MCF 10A (cell line): ENCODE data around the gene ADSS1. TPM values are rescaled to one million over a fixed set of nuclear protein-coding genes. Genes with fewer than 3 reads are reported as not detected.

Source experiments
- BruUV-seq: library from RNA; stranded (reverse); fragments of 400-500 nt; replicated peaks from 2 replicates; lab custom pipeline; 2021; lab: Mats Ljungman, UMichigan
- CTCF ChIA-PET: fragments of 300-600 bp; sonication (Branson Sonifier 250); formaldehyde crosslinking; extraction: SDS; loops from one replicate; lab custom pipeline; 2021; ENCODE audit warnings: antibody characterized with exemption, inconsistent platforms; lab: Yijun Ruan, JAX
- POLR2A ChIA-PET: fragments of 300-600, 350-650 bp; sonication (Branson Sonifier 250); formaldehyde crosslinking; extraction: SDS; loops from one replicate; lab custom pipeline; 2020; ENCODE audit warnings: antibody characterized with exemption, inconsistent platforms; lab: Yijun Ruan, JAX
- DNase-seq: peaks from one replicate; pipeline ENCODE4 v3.0.0-alpha.2; 2018; ENCODE audit not compliant: unreplicated experiment
- H3K27ac Mint-ChIP-seq: one replicate; pipeline ENCODE4 v1.8.0; 2022; ENCODE audit warnings: mild to moderate bottlenecking, low read depth, mixed read lengths; ENCODE audit not compliant: unreplicated experiment
- H3K27me3 Mint-ChIP-seq: one replicate; pipeline ENCODE4 v1.8.0; 2022; ENCODE audit warnings: mixed read lengths; ENCODE audit not compliant: insufficient read depth, unreplicated experiment
- H3K36me3 Mint-ChIP-seq: one replicate; pipeline ENCODE4 v1.8.0; 2022; ENCODE audit warnings: mild to moderate bottlenecking, moderate library complexity, mixed read lengths; ENCODE audit not compliant: insufficient read depth, unreplicated experiment
- H3K4me1 Mint-ChIP-seq: one replicate; pipeline ENCODE4 v1.8.0; 2022; ENCODE audit warnings: mixed read lengths; ENCODE audit not compliant: insufficient read depth, unreplicated experiment
- H3K4me3 Mint-ChIP-seq: one replicate; pipeline ENCODE4 v1.8.0; 2022; ENCODE audit warnings: mild to moderate bottlenecking, moderate library complexity, mixed read lengths; ENCODE audit not compliant: unreplicated experiment
- H3K9me3 Mint-ChIP-seq: one replicate; pipeline ENCODE4 v1.8.0; 2022; ENCODE audit warnings: mixed read lengths; ENCODE audit not compliant: unreplicated experiment
- intact Hi-C: fragments of 100-400 bp; cut with micrococcal nuclease; formaldehyde crosslinking; loops from 2 replicates; pipeline ENCODE4 v1.14.1; 2022
- total RNA-seq: library from RNA; stranded (reverse); gene quantifications from 2 replicates; pipeline ENCODE4 v1.2.3, GENCODE V29; 2022
- TF ChIP-seq, protein P1 (sequence below): fragments of 200-600 bp; IDR thresholded peaks from one replicate; pipeline ENCODE4 v1.8.0; 2022; ENCODE audit warnings: antibody characterized with exemption, mild to moderate bottlenecking; ENCODE audit not compliant: unreplicated experiment

The ADSS1 gene
- total RNA-seq, 1 experiment from 2014 or later: 2.9 TPM

DNA sequence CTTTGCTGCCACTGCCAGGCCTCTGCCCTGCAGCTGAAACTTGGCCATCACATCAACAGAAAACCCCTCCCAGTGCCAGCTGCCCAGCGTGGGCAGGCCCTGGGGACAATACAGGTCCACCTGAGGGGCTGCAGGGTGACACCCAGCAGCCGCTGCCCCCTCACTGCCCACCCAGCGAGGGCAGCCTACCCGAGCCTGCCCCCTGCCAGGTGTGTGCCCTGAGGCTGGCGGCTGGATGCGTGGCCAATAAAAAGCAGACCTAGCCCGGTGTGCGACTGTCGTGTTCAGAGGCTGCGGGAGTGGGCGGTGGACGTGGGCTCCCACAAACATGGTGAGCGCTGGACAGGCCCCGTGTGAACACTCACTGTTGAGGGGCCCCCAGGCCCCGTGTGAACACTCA is 4.7 kb upstream of the ADSS1 start:
- intact Hi-C loops: no loop called here

GRCh38 chr14:104721505-104722431 is 2.3 kb upstream of the ADSS1 start:
- intact Hi-C loops: no loop called here

More for the DNA sequence above, 4.7 kb upstream of the ADSS1 start:
- no peaks in the 10 kb centered on the region for H3K4me1 Mint-ChIP-seq
- TF ChIP-seq, protein P1, sequence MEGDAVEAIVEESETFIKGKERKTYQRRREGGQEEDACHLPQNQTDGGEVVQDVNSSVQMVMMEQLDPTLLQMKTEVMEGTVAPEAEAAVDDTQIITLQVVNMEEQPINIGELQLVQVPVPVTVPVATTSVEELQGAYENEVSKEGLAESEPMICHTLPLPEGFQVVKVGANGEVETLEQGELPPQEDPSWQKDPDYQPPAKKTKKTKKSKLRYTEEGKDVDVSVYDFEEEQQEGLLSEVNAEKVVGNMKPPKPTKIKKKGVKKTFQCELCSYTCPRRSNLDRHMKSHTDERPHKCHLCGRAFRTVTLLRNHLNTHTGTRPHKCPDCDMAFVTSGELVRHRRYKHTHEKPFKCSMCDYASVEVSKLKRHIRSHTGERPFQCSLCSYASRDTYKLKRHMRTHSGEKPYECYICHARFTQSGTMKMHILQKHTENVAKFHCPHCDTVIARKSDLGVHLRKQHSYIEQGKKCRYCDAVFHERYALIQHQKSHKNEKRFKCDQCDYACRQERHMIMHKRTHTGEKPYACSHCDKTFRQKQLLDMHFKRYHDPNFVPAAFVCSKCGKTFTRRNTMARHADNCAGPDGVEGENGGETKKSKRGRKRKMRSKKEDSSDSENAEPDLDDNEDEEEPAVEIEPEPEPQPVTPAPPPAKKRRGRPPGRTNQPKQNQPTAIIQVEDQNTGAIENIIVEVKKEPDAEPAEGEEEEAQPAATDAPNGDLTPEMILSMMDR: no peak
- BruUV-seq: no TSS peak
- H3K9me3 Mint-ChIP-seq: no peaks in the 10 kb centered on the region
- ChIA-PET POLR2A (no interaction called here), CTCF (no interaction called here)
- no peak for DNase-seq
- H3K27ac Mint-ChIP-seq: no peak overlapping the region
- H3K4me3 Mint-ChIP-seq: no peak overlapping the region
- H3K27me3 Mint-ChIP-seq: no peaks in the 10 kb centered on the region
- peaks cover 21% of the 10 kb centered on the region for H3K36me3 Mint-ChIP-seq

DNA sequence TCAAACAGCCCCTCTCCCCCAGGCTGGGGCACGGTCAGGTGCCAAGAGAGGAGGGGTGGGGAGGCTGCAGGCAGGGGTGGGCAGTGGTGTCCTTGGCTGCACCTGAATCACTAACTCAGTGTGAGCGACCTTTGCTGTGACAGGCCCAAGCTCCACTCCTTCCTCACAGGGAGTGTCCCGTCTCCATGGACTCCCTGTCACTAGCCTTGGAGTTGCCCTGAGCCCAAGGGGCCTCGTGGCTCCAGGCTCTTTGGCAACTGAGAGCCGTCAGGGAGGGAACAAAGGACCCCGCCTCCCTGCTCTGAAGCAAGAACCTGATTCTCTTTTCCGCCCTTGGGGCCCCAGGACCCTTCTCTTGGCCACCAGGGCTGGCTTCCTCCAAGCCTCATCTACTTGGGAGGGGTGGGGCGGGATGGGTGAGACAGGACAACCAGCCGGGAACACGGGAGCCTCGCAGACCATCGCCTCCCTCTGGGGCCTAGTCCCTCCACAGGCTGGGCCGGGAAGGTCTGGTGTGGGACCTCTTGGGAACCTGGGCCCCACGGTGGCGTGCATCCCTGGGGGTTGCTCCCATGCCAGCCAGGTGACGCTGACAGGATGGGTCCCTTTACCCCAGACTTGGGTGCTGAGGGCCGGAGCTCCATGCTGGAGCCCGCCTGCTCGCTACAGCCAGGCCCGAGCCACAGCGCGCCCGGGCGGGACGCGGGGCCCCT is 935 bp upstream of the ADSS1 start:
- TF ChIP-seq, protein P1: no peak
- ChIA-PET POLR2A (interaction anchor here (0.6 to 6.2 kb wide), 6 partner anchors 13 to 1760 kb away, joined by 3 to 35 read pairs (median 4); partner anchors contain the start of gene SIVA1), CTCF (interaction anchor here (0.5 to 5.9 kb wide), 16 partner anchors 9 to 691 kb away, joined by 3 to 85 read pairs (median 4); partner anchors contain the start of gene SIVA1)
- Mint-ChIP-seq H3K9me3 (no peaks in the 10 kb centered on the region), H3K4me3 (no peak overlapping the region), H3K27me3 (no peaks in the 10 kb centered on the region), H3K36me3 (peaks cover 14% of the 10 kb centered on the region), H3K4me1 (no peaks in the 10 kb centered on the region), H3K27ac (no peak overlapping the region)
- DNase-seq: no peak
- intact Hi-C loops: loop anchor here (1.0 kb wide), 1 partner anchor 26 kb away; no protein-coding TSS in a partner anchor
- no TSS peak for BruUV-seq

More at GRCh38 chr14:104721505-104722431, 2.3 kb upstream of the ADSS1 start:
- TF ChIP-seq, protein P1: no peak
- Mint-ChIP-seq H3K4me3 (no peak overlapping the region), H3K27me3 (no peaks in the 10 kb centered on the region), H3K27ac (no peak overlapping the region), H3K36me3 (peaks cover 10% of the 10 kb centered on the region), H3K4me1 (no peaks in the 10 kb centered on the region), H3K9me3 (no peaks in the 10 kb centered on the region)
- ChIA-PET POLR2A (interaction anchor here (0.7 to 6.2 kb wide), 4 partner anchors 15 to 125 kb away, joined by 4 to 35 read pairs (median 7); partner anchors contain the start of gene SIVA1), CTCF (interaction anchor here (0.7 to 5.9 kb wide), 9 partner anchors 10 to 680 kb away, joined by 3 to 85 read pairs (median 7); partner anchors contain the start of gene SIVA1)
- BruUV-seq: no TSS peak
- DNase-seq: no peak
